HG03521 (cell line): ENCODE results near the gene BUB3.
"Not testable (repeated sequence)": the region's sequence is repeated elsewhere in the genome, so short reads cannot be mapped to it uniquely, and the experiment has no call there.

Experiments
- ATAC-seq: cut with Tn5 transposase; IDR thresholded peaks from one replicate; pipeline ENCODE4 v1.9.1; 2021; ENCODE audit warnings: mild to moderate bottlenecking, moderate library complexity; ENCODE audit not compliant: unreplicated experiment

BUB3 gene

GRCh38 chr10:123153486-123154091 lies 613 bp upstream of the BUB3 start:
- no peak for ATAC-seq

- ATAC-seq = peak; percentile 35
Measured at GRCh38 chr10:123154711-123155505, 706 bp downstream of the BUB3 start.

- no peak for ATAC-seq
Measured at GRCh38 chr10:123156078-123156477, 1.9 kb downstream of the BUB3 start.

GRCh38 chr10:123157210-123157609 lies 3.0 kb downstream of the BUB3 start:
- no peak for ATAC-seq

GRCh38 chr10:123158682-123159081 lies 4.5 kb downstream of the BUB3 start:
- ATAC-seq = no peak

- ATAC-seq = no peak
Measured at GRCh38 chr10:123160311-123160980, 6.2 kb downstream of the BUB3 start.

GRCh38 chr10:123164319-123164718 lies 10.1 kb downstream of the BUB3 start:
- ATAC-seq = no peak

GRCh38 chr10:123165445-123166072 lies 11.4 kb downstream of the BUB3 start:
- ATAC-seq = no peak

- ATAC-seq = no peak
Measured at GRCh38 chr10:123166618-123167017, 12.4 kb downstream of the BUB3 start.

GRCh38 chr10:123170961-123171360 lies 16.8 kb downstream of the BUB3 start:
- no peak for ATAC-seq

GRCh38 chr10:123171616-123172015 lies 17.4 kb downstream of the BUB3 start:
- ATAC-seq = not testable (repeated sequence)

GRCh38 chr10:123175389-123176387 lies 21.5 kb downstream of the BUB3 start:
- no peak for ATAC-seq

- not testable (repeated sequence) for ATAC-seq
Measured at GRCh38 chr10:123178390-123178789, 24.2 kb downstream of the BUB3 start.

- no peak for ATAC-seq
Measured at GRCh38 chr10:123180101-123181090, 26.2 kb downstream of the BUB3 start.

GRCh38 chr10:123183724-123184123 lies 29.5 kb downstream of the BUB3 start:
- no peak for ATAC-seq

- no peak for ATAC-seq
Measured at GRCh38 chr10:123187781-123188180, 33.6 kb downstream of the BUB3 start.

GRCh38 chr10:123191886-123192285 lies 37.7 kb downstream of the BUB3 start:
- no peak for ATAC-seq

GRCh38 chr10:123194056-123194455 lies 39.9 kb downstream of the BUB3 start:
- ATAC-seq = no peak

- no peak for ATAC-seq
Measured at GRCh38 chr10:123200531-123200930, 46.3 kb downstream of the BUB3 start.
